Esophagus mucosa (tissue), 1 donor: ENCODE measurements around the gene STK40. TPM values are rescaled to one million over a fixed set of nuclear protein-coding genes. Genes with fewer than 3 reads are reported as not detected.
A peak's percentile ranks its signal among the peaks of the same experiment; 100 is the strongest.

ENCODE experiments used
- ATAC-seq: fragments of 200-7000 bp; cut with Tn5 transposase; one replicate; pipeline ENCODE4 v1.9.1; 2020
- total RNA-seq: library from RNA; stranded (reverse); gene quantifications from one replicate; pipeline ENCODE4 v1.2.4, GENCODE V29; 2023
- donor health status: DM: yes; HTN: yes; CAD: no.

Gene STK40
- total RNA-seq, 1 donor from 2014 or later: 31.8 TPM

DNA sequence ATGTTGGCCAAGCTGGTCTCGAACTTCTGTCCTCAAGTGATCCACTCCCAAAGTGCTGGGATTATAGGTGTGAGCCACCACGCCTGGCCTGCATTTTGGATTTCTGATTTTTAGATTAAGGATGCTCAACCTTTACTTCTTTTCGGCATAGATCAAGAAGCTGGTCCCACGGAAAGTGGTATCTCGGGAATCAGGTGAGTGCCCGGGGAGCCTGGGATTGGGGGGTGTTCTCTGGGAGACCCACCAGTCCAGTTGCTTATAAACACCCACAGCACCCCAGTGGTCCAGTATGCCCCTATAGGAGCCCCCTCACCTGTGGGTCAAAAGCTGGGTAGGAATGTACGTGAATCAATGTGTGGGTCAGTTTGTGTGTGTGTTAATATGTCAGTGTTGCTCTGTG is 76.3 kb downstream of the STK40 start:
- ATAC-seq: no peak

DNA sequence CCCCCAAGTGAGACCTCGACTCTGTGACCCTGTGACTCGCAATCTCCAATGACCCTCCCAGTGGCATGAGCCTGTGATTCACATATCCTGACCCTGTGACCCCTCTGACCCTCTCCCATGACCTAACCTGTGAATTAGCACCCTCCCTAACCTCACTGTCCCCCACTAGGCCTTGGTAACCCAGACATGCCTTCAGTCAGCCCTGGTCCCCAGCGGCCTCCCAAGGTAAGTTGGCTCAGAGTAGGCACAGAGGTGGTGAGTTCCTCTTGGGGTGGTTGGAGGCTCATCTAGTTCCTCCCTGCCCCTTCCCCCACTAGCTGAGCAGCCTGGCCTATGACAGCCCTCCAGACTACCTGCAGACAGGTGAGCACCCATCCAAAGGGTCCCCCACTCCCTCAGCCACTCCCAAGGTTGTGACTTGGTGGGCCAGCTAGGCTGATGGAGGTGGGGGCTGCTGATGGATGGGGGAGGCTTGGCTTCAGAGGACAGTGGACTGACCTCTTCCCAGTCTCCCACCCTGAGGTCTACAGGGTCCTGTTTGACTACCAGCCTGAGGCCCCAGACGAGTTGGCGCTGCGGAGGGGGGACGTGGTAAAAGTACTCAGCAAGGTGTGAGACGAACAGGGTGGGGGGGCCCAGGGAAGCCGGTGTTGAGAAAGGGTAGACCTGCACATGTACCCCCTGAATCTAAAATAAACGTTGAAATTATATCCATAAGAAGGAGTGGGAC is 78.0 kb downstream of the STK40 start:
- ATAC-seq: no peak

DNA sequence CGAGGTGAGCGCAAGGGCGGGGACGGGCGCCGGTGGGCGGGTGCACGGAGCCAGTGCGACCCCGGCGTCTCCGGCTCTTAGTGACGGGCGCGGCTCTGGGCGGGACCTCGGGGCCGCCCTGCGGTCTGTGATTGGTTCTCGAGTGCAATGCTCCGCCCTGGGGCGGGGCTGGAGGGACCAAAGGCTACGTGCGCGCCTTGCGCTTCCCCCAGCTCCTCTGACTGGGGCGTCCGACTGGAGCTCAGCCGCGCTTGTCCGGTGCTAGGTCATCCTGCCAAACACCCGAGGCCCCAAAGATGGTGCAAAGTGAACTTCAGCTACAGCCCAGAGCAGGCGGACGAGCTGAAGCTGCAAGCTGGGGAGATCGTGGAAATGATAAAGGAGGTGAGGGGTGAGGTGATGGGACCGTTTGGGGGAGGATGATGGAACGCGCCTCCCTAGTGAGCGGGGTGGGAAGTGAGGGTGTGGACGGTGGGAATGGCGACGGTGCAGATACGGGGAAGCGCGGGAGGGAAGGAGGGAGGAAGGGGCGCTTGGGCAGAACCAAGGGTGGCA is 78.7 kb downstream of the STK40 start:
- ATAC-seq: peak; percentile 94

DNA sequence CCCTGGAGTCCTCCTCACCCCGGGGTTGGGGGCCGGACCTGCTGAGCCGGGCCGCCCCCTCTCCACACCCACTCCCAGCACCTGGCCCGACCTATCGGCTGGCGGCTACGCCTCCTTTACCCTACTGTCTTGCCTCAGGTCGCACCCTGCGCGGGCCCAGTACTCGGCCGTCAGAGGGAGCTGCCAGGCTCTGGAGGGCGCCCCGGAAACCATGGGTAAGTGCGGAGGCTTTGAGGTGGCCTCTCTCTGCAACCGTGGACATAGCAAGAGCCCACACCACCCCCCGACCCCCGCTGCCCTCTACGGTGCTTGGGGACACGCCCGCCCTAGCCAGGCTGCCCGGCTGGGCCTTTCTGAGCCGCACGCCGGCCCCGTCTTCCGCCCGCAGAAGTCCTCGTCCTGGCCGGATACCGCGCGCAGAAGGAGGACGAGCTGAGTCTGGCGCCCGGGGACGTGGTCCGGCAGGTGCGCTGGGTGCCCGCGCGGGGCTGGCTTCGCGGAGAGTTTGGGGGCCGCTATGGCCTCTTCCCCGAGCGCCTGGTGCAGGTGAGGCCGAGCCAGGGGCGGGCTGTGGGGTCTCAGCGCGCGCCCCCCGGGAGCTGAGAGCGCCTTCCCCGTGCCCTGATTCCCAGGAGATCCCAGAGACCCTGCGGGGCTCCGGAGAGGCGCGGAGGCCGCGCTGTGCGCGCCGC is 79.4 kb downstream of the STK40 start, which contains the start of gene SH3D21:
SH3D21 (plus strand) TSS at position 159 of the 692 bp plus-strand sequence; CDS start at position 212, 53 bp downstream.
- ATAC-seq: peak; percentile 87

DNA sequence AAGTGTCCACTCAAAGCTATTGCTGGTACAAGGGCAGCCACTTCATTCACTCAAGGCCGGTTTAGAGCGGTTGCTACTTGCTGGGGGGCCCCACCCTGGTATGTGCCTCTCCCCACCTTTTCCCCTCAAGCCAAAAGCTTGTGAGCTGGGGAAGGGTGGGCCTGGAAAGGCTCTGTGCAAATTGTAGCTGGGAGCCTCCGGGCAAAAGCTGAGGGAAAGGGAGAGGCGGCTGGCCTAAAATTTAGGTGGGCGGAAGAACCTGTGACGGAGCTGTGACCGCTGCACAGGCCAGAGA is 79.9 kb downstream of the STK40 start:
- peak; percentile 54 for ATAC-seq

DNA sequence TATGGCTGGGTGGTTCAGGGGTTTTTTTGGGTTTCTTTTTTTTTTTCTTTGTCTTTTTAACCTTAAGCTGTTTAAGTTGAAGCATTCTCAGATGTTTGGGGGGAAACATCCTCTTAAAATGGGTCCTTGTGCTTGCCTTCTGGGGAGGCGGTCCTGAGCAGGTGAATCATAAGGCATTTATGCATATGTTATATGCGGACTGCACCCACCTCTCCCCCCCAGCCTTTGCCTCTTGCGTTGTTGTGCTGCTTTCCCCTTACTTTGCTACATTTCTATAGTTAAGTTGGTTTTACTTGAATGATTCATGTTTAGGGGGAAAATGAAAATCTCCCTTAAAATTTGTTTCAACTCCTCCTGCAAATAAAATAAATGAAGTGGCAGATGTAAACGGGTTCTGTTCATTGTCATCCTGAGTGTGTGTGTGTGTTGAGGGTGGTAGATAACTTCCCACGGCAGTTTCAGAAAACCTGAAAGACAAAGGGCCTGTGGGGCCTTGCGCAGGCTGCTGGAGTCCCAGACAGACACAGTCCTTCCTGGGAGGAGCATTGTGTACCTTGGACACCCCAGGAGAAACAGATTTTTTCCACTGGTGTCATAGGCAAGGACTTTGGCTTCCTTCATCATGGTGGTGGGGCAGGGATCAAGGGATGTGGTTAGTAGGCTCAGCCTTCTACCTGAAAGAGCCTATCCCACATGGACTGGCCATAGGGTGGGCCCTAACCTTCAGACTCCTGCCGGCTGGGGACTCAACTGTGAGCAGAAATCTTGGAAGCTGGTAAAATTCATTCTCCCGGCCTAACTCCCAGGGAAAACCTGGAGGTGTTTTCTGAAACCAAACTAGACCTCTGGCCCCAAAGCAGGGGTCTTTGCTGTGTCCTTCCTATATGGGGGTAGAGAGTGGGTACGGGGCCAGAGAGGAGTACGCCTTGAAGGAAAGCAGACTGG is 80.5 kb downstream of the STK40 start:
- no peak for ATAC-seq

- ATAC-seq: no peak
These were observed 81.2 kb downstream of the STK40 start for GRCh38 chr1:36304521-36304920.

DNA sequence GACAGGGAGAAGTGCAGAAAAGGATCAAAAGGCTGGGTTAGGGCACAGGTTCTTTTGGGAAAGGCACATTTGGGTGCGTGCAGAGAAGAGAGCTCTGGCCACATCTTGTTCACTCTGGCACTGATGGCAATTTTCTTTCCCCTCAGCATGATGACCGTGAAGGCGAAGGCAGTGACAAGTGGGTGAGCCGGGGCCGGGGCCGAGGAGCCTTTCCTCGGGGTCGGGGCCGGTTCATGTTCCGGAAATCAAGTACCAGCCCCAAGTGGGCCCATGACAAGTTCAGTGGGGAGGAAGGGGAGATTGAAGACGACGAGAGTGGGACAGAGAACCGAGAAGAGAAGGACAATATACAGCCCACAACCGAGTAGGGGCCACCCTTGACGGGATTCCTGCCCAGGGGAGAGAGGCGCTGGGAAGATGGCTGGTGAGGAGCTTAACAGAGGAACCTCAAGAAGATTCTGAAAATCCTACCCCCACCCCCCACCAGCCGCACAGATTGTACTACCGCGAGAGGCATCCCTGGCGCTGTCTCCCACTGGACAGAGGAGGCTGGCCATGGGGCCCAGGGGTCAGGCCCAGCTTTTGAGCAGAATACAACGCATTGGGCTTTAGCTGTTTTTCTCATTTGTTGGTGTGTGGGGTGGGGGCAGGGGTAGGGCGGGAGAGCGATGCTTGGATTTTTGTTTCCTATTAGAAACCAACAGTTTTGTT is 81.9 kb downstream of the STK40 start:
- no peak for ATAC-seq

DNA sequence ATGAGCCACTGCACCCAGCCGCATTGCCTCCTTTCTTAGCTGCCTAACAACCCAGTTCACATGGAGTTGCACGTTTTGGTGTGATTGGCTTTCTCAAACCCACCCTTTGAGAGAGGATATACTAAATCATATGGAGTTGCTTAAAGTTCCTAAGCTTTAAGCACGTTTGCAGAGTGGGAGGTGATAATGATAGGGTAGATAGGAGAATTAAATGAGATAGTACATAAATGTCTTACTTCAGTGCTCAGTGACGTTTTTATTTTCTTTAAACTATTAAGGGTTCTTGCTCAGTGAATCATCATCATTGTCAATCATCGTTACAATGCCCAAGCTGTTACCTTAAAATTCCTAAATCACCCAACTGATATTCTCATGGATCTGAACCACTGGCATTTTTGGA is 82.5 kb downstream of the STK40 start:
- no peak for ATAC-seq

DNA sequence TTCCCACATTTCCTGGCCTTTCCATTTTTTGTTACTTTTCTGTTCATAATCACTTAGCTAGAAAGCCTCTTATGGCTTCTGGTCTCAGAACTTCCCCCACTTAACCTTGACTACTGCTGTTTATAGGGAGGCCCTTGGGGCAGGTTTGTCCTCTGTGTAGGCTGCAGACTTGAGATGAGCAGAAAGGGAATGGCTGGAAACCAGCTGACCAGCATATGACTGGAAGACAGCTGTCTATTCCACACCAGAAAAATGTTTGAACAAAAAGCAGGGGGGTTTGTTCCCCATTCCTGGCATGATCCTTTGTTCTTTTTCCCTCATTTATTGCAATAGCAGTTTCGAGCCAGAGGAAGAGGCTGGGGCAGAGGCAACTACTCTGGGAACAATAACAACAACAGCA is 84.5 kb downstream of the STK40 start:
- ATAC-seq: no peak

DNA sequence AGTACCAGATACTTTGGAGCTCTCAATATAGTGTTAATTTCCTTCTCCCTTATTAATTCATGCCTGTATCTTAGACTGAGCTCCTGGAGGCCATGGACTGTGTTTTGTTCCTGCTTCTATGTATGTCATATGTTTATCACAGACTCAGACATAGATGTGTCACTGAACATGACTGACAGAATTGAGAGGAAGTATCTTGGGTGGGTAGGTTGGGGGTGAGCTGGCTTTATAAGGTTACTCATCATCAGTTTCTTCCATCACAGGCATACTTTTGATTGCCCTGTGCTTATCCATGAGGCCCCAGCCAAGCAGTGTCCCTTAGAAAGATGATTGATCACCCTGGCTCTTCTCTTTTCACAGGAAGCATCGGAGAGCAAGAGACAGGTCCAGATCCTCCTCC is 85.2 kb downstream of the STK40 start:
- peak; percentile 61 for ATAC-seq

- ATAC-seq: no peak
These were observed 87.1 kb downstream of the STK40 start for GRCh38 chr1:36298640-36299039.

GRCh38 chr1:36297062-36297461 is 88.7 kb downstream of the STK40 start:
- ATAC-seq: no peak

GRCh38 chr1:36295390-36295789 is 90.3 kb downstream of the STK40 start:
- ATAC-seq: no peak

Other genes with a start within 250 kb of the STK40 start
- gene TRAPPC3, start 236.4 kb downstream of the STK40 start, total RNA-seq: 65.0 TPM
- gene MAP7D1, start 229.8 kb downstream of the STK40 start, total RNA-seq: 93.1 TPM
- 72.0 TPM for gene THRAP3, start 161.5 kb downstream of the STK40 start, total RNA-seq
- 9.2 TPM for gene SH3D21, start 79.6 kb downstream of the STK40 start, total RNA-seq
- gene EVA1B, start 62.3 kb downstream of the STK40 start, total RNA-seq: 3.7 TPM
- gene LSM10, start 12.0 kb upstream of the STK40 start, total RNA-seq: 22.7 TPM
- 7.3 TPM for gene OSCP1, start 64.5 kb upstream of the STK40 start, total RNA-seq
- 89.4 TPM for gene MRPS15, start 78.5 kb upstream of the STK40 start, total RNA-seq
- gene CSF3R, start 97.0 kb upstream of the STK40 start, total RNA-seq: 3.2 TPM